Heart left ventricle (tissue), 16 donors: ENCODE measurements around the gene NUCB1. TPM values are rescaled to one million over a fixed set of nuclear protein-coding genes. Genes with fewer than 3 reads are reported as not detected.
A peak's percentile ranks its signal among the peaks of the same experiment; 100 is the strongest.
"Not testable (repeated sequence)": the region's sequence is repeated elsewhere in the genome, so short reads cannot be mapped to it uniquely, and the experiment has no call there.

Source experiments
- ATAC-seq, 4 donors: fragments of 200-7000 bp; cut with Tn5 transposase; one replicate each; pipeline ENCODE4 v1.9.1; 2020 to 2022; ENCODE audit warnings: moderate library complexity in 4 of 4, mild to moderate bottlenecking in 3 of 4, moderate number of reproducible peaks in 1 of 4
- DNase-seq, 5 donors: peaks; one replicate each; pipeline ENCODE4 v3.0.0-alpha.2; 2020
- H3K27ac ChIP-seq, 12 donors: fragments of 200-600 bp; sonication (generic) in 4 of 12; one replicate each; pipeline versions ENCODE4 v1.5.0 to v1.8.0; 2016 to 2022; ENCODE audit warnings: mild to moderate bottlenecking in 2 of 12
- H3K27me3 ChIP-seq, 9 donors: fragments of 200-600 bp; sonication (generic) in 2 of 9; one replicate each; pipeline versions ENCODE4 v1.5.1 to v1.8.0; 2016 to 2022; ENCODE audit warnings: mild to moderate bottlenecking in 3 of 9
- H3K36me3 ChIP-seq, 9 donors: fragments of 200-600 bp; sonication (generic) in 2 of 9; one replicate each; pipeline versions ENCODE4 v1.5.0 to v1.8.0; 2018 to 2022; ENCODE audit warnings: mild to moderate bottlenecking in 2 of 9
- H3K4me1 ChIP-seq, 12 donors: fragments of 200-600 bp; sonication (generic) in 4 of 12; one replicate each; pipeline versions ENCODE4 v1.5.0 to v1.8.0; 2016 to 2022; ENCODE audit warnings: mild to moderate bottlenecking in 3 of 12
- H3K4me3 ChIP-seq, 12 donors: fragments of 200-600 bp; sonication (generic) in 4 of 12; one replicate each; pipeline versions ENCODE4 v1.5.0 to v1.8.0; 2017 to 2022; ENCODE audit warnings: mild to moderate bottlenecking in 9 of 12, moderate library complexity in 4 of 12
- H3K9me3 ChIP-seq, 12 donors: fragments of 200-600 bp; sonication (generic) in 4 of 12; one replicate each; pipeline versions ENCODE4 v1.5.0 to v1.8.0; 2016 to 2022; ENCODE audit warnings: mild to moderate bottlenecking in 1 of 12
- POLR2A ChIP-seq, 2 donors: fragments of 450-650 bp; IDR thresholded peaks; one replicate each; pipeline ENCODE4 v1.6.1; 2017; ENCODE audit warnings: antibody characterized with exemption in 2 of 2, mild to moderate bottlenecking in 2 of 2, moderate library complexity in 2 of 2
- WGBS, 4 donors: extraction: QIAGEN DNeasy Blood & Tissue Kit in 2 of 4; methylation state at CpG; one replicate each; pipeline versions ENCODE4 v1.1.5 to v1.1.7; 2013 to 2018; 5-methylcytosine and 5-hydroxymethylcytosine counted together
- intact Hi-C, 10 donors: fragments of 100-400 bp; cut with DNase I; formaldehyde crosslinking; loops; one replicate each; pipeline versions ENCODE4 v1.11.1 to v1.14.2; 2022
- polyA plus RNA-seq, 2 donors: library from polyadenylated mRNA; stranded (reverse); fragments of 200-250 nt; gene quantifications; one replicate each; pipeline ENCODE4 v1.2.3, GENCODE V29; 2013
- total RNA-seq, 9 donors: library from RNA; depleted of rRNA in 2 of 9; stranded (reverse); fragments of >200 nt in 2 of 9; fragmentation: NEBNext Ultra II Directional in 3 of 9; extraction: Animal tissue kit (Norgen Biotek cat#: 25700) in 3 of 9; gene quantifications; one replicate each; pipeline versions ENCODE4 v1.1.0 to v1.2.4, GENCODE V29; 2016 to 2023
- TF ChIP-seq, protein P1 (sequence below), 12 donors: fragments of 200-600 bp; sonication (generic) in 4 of 12; IDR thresholded peaks; one replicate each; pipeline versions ENCODE4 v1.5.0 to v1.8.0; 2018 to 2022; ENCODE audit warnings: antibody characterized with exemption in 12 of 12, mild to moderate bottlenecking in 5 of 12
- donor health status: ischemic (EF 13 %, LVEDD 7.1; RV severe dilation, severe dysfunction).
- donor health status: healthy with polysubstance abuse.
- donor health status: DM: no; HTN: yes; CAD: no.
- donor health status: DM: no; HTN: no; CAD: no.
- donor health status: ischemic (EF 25% LVEDD 6.9; RV normal size, moderate dysfunction).
- donor health status: ischemic (EF 25% LVEDD 5.7; RV mildly dilated, moderate dysfunction).
- donor health status: healthy.
- donor health status: DM: yes; HTN: yes; CAD: no.
- donor health status: ischemic (EF 35%, LVEDD 5.7; RV mildly dilated, moderate dysfunction).
- donor health status: nonischemic (EF 11% LVEDD 7.7; RV severe dilation, severe dysfunction).
- donor health status: DM: yes; HTN: yes; CAD: no.
- donor health status: PGD.
- donor health status: ischemic (EF 29% LVEDD 5.4; RV normal size, mild dysfunction).
- donor health status: nonischemic (EF 23%, LVEDD 6.1; RV moderate dilation, normal function).

Gene NUCB1
- total and polyA plus RNA-seq, 11 donors = 179 to 428 (median 286) TPM

DNA sequence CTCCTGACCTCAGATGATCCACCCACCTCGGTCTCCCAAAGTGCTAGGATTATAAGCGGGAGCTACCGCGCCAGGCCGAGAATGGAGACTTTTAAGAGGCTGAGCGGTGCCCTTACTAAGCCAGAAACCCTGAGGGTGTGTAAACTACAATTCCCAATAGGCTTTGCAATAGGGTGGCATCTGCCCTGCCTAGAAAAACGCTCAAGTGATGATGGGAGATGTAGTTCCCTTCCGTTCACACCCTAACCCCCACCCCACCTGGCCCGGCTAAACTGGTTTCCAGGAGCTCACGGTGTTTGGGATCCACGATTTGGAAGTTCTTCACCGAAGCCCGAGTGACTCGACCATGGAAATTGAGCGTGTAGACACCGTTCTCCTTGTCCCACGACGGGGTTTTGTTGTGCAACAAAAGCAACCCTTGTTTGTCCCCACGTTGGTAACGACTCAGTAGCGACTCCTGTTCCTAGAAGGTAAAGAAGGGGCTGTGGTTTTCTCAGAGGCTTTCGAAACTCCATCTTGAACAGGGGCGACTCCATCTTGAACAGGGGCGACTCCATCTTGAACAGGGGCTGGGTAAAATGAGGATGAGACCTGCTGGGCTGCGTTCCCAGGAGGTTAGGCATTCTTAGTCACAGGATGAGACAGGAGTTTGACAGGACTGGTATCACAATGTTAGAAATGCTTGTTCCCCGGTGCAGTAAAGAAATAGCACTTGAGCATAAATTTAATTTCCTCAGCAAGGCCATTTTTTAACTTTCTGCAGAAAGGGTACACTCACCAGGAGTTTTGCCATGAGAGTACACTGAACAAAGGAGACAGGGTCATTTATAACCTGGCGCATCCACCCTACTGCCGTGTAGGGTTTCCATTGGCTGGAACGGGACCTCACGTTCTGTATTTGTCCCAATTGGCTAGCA, 18.1 kb upstream of the NUCB1 start:
- peak in 3 of 4 donors; percentile 30 to 62 (median 46) for ATAC-seq
- H3K27ac ChIP-seq = peak overlapping the region in 1 of 12 donors; percentile 62

DNA sequence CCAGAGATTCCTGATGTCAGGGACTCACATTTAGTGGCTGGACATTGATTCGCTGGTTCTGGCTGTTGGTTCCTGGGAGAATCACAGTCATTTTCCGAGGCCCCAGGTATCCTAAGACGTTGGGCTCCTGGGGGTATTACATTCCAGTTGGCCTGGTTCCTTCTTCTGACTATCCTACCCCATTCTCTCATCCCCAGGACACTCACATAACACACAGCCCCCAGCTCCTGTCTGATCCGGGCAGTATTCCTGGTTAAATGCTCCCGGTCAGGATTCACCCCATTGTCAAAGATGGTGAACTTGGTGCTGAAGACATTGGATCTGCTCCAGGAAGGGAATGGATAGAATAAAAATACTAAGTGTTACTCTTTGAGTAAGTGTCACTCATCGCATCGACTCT, 16.4 kb upstream of the NUCB1 start:
- no peak overlapping the region for H3K27ac ChIP-seq
- no peaks in the 10 kb centered on the region for H3K27me3 ChIP-seq
- TF ChIP-seq, protein P1, sequence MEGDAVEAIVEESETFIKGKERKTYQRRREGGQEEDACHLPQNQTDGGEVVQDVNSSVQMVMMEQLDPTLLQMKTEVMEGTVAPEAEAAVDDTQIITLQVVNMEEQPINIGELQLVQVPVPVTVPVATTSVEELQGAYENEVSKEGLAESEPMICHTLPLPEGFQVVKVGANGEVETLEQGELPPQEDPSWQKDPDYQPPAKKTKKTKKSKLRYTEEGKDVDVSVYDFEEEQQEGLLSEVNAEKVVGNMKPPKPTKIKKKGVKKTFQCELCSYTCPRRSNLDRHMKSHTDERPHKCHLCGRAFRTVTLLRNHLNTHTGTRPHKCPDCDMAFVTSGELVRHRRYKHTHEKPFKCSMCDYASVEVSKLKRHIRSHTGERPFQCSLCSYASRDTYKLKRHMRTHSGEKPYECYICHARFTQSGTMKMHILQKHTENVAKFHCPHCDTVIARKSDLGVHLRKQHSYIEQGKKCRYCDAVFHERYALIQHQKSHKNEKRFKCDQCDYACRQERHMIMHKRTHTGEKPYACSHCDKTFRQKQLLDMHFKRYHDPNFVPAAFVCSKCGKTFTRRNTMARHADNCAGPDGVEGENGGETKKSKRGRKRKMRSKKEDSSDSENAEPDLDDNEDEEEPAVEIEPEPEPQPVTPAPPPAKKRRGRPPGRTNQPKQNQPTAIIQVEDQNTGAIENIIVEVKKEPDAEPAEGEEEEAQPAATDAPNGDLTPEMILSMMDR (IDR thresholded peaks at IDR 0.05) = no peak
- no peak for TF ChIP-seq POLR2A (IDR thresholded peaks at IDR 0.05)
- DNase-seq = no peak
- H3K4me1 ChIP-seq = peaks cover 0 to 17% (median 10%) of the 10 kb centered on the region in 12 donors
- H3K36me3 ChIP-seq = peaks cover 0 to 6% (median 0%) of the 10 kb centered on the region in 9 donors
- 94 to 97% (median 96%) methylated on average over 7 of the region's 7 CpGs for WGBS, 4 donors
- ATAC-seq = no peak
- intact Hi-C loops = no loop called here
- H3K9me3 ChIP-seq = no peaks in the 10 kb centered on the region
- H3K4me3 ChIP-seq = no peak overlapping the region

More for the DNA sequence above, 18.1 kb upstream of the NUCB1 start:
- Histone ChIP-seq H3K27me3 (no peaks in the 10 kb centered on the region), H3K9me3 (no peaks in the 10 kb centered on the region), H3K4me3 (no peak overlapping the region), H3K36me3 (peaks cover 0 to 23% (median 11%) of the 10 kb centered on the region in 9 donors), H3K4me1 (peaks cover 0 to 34% (median 23%) of the 10 kb centered on the region in 12 donors)
- no peak for DNase-seq
- WGBS, 4 donors = 82 to 87% (median 85%) methylated on average over 29 to 30 of the region's 30 CpGs
- TF ChIP-seq POLR2A (IDR thresholded peaks at IDR 0.05) = no peak
- TF ChIP-seq, protein P1 (IDR thresholded peaks at IDR 0.05) = no peak
- intact Hi-C loops = no loop called here

DNA sequence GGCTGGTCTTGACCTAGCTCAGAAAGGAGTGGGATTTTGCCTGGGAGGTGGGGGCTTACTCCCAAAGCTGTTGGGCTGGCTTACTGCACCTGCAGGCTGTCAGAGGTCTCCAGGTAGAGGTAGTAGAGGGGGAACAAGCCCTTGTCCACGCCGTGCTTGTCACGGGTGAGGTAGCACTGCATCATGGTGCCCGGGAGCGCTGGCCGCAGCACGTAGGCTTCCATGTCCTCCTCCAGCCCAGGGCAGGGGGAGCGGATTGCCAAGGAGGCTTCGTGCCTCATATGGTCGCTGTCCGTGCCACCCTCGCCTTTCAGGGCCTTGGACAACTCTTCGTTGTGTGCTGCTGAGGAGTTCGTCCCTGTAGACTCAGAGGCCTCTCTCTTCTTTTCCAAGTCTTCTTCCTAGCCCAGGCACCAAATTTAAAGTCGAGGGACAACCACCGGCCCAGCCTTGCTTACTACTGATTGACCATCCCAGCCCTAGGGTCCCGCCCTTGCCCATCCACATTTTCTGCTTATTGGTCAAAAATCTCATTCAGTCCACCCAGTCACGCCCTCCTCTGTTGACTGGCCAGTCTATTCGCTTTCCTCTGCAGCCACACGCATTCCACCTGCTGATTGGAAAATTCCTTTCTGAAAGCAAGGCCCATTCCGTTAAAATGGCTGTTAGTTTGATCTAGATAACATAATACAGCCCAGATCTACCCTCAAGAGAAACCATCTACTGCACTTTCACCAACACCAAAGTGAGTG, 12.1 kb upstream of the NUCB1 start:
- Histone ChIP-seq H3K9me3 (no peaks in the 10 kb centered on the region), H3K4me1 (no peaks in the 10 kb centered on the region), H3K27ac (no peak overlapping the region), H3K27me3 (no peaks in the 10 kb centered on the region), H3K4me3 (no peak overlapping the region), H3K36me3 (no peaks in the 10 kb centered on the region)
- no peak for TF ChIP-seq POLR2A (IDR thresholded peaks at IDR 0.05)
- TF ChIP-seq, protein P1 (IDR thresholded peaks at IDR 0.05) = no peak
- no peak for DNase-seq
- intact Hi-C loops = no loop called here
- 92 to 96% (median 94%) methylated on average over 19 to 21 of the region's 21 CpGs for WGBS, 4 donors
- ATAC-seq = peak in 1 of 4 donors; percentile 31

DNA sequence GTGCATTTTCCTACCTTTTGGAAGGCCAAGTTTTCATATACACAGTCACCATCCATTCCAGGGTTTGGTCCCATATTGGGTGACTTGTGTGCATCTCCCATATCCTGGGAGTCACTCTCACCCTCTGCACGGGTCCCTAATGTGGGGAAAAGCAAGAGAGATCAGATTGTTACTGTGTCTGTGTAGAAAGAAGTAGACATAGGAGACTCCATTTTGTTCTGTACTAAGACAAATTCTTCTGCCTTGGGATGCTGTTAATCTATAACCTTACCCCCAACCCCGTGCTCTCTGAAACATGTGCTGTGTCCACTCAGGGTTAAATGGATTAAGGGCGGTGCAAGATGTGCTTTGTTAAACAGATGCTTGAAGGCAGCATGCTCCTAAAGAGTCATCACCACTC, 10.6 kb upstream of the NUCB1 start:
- H3K4me3 ChIP-seq, H3K27me3 ChIP-seq, H3K36me3 ChIP-seq, H3K9me3 ChIP-seq, H3K27ac ChIP-seq, DNase-seq, ATAC-seq, H3K4me1 ChIP-seq, intact Hi-C loops: not testable (repeated sequence)
- 61 to 82% (median 70%) methylated on average over 2 to 3 of the region's 3 CpGs for WGBS, 4 donors
